ENCODE results near the gene SFTA2.

- no peak for TF ChIP-seq POLR2A (IDR thresholded peaks at IDR 0.05)
- TF ChIP-seq POLR2AphosphoS5 (IDR thresholded peaks at IDR 0.05): no peak
Observed at GRCh38 chr6:30944051-30944450, 12.1 kb upstream of the SFTA2 start.
